HG02610 (cell line): ENCODE data around the gene SLC2A4RG.
A peak's percentile ranks its signal among the peaks of the same experiment; 100 is the strongest.

Experiments used
- ATAC-seq: cut with Tn5 transposase; IDR thresholded peaks from one replicate; pipeline ENCODE4 v1.9.1; 2021; ENCODE audit warnings: mild to moderate bottlenecking, moderate library complexity; ENCODE audit not compliant: unreplicated experiment

The SLC2A4RG gene

GRCh38 chr20:63738687-63739129 lies 868 bp upstream of the SLC2A4RG start:
- no peak for ATAC-seq

GRCh38 chr20:63740070-63740626 lies 572 bp downstream of the SLC2A4RG start:
- peak; percentile 20 for ATAC-seq

GRCh38 chr20:63740627-63741353 lies 1.2 kb downstream of the SLC2A4RG start:
- no peak for ATAC-seq

- ATAC-seq, result no peak
Observed at GRCh38 chr20:63741354-63741675, 1.7 kb downstream of the SLC2A4RG start.

- ATAC-seq, result no peak
Observed at GRCh38 chr20:63741676-63742380, 2.3 kb downstream of the SLC2A4RG start.

GRCh38 chr20:63742381-63743024 lies 2.9 kb downstream of the SLC2A4RG start:
- no peak for ATAC-seq

- ATAC-seq, result no peak
Observed at GRCh38 chr20:63743210-63743970, 3.8 kb downstream of the SLC2A4RG start.

- ATAC-seq, result no peak
Observed at GRCh38 chr20:63744158-63744557, 4.6 kb downstream of the SLC2A4RG start.

- ATAC-seq, result no peak
Observed at GRCh38 chr20:63744574-63745423, 5.2 kb downstream of the SLC2A4RG start.

GRCh38 chr20:63745424-63745805 lies 5.8 kb downstream of the SLC2A4RG start:
- no peak for ATAC-seq

- ATAC-seq, result no peak
Observed at GRCh38 chr20:63745961-63746731, 6.6 kb downstream of the SLC2A4RG start.

- no peak for ATAC-seq
Observed at GRCh38 chr20:63746751-63747315, 7.3 kb downstream of the SLC2A4RG start.

GRCh38 chr20:63747622-63748069 lies 8.1 kb downstream of the SLC2A4RG start:
- ATAC-seq, result no peak

- ATAC-seq, result no peak
Observed at GRCh38 chr20:63748070-63748933, 8.7 kb downstream of the SLC2A4RG start.

- ATAC-seq, result no peak
Observed at GRCh38 chr20:63748934-63749270, 9.3 kb downstream of the SLC2A4RG start.

- ATAC-seq, result no peak
Observed at GRCh38 chr20:63749597-63750508, 10.3 kb downstream of the SLC2A4RG start.
